SK-N-MC (cell line): ENCODE data around the gene TEX52.

Source experiments
- EZH2 ChIP-seq: fragments of 200-600 bp; sonication (generic); IDR thresholded peaks from one replicate; pipeline ENCODE4 v1.6.1; 2017; ENCODE audit warnings: antibody characterized with exemption
- FOXP2 ChIP-seq: optimal IDR thresholded peaks from 2 replicates; pipeline ENCODE3; 2011; ENCODE audit warnings: mild to moderate bottlenecking, moderate library complexity; ENCODE audit not compliant: insufficient read depth; ENCODE audit errors: extremely low read length, control extremely low read depth
- POLR2AphosphoS5 ChIP-seq: IDR thresholded peaks from 2 replicates; pipeline ENCODE4 v1.6.1; 2012; ENCODE audit warnings: mild to moderate bottlenecking, low read depth, low read length, borderline replicate concordance

DNA sequence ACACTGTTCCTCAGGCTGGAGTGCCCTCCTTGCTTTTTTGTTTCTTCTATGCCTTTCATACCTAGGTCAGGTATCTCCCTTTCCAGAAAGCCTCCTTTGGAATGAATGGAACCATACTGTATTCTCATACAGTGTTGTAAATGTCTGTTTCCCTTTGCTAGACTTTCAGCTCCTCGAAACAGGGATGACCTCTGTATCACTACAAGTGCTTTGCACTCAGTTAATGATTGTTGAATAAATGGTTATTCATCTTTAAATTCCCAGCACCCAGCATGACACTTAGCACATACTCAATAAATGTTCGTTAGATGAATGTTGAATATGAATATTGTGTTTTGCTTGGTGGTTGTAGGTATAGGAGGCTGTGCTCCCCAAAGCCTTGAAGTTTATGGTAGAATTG is 28.0 kb upstream of the TEX52 start:
- no peak for TF ChIP-seq POLR2AphosphoS5
- TF ChIP-seq EZH2 = no peak
- TF ChIP-seq FOXP2 = no peak
